ENCODE results near the gene RELL1.

RELL1 gene

DNA sequence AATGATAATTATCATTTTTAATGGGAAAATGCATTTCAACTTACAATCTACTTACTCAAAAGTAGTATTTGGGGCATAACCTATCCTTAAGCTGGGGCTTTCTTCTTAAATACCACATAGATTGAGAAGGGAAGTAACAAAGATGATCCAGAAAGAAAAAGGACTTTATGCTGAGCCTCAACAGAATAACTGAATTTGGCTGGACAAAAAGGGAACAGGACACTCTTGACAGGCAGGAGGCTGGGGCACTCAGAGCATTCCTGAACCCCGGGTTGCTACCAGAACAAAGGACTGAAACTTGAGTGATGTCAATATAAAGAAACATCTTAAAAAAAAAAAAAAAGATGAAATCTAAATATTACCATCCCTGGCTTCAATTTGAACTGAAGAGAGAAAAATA, 23.9 kb downstream of the RELL1 start:
- TF ChIP-seq, protein P1, sequence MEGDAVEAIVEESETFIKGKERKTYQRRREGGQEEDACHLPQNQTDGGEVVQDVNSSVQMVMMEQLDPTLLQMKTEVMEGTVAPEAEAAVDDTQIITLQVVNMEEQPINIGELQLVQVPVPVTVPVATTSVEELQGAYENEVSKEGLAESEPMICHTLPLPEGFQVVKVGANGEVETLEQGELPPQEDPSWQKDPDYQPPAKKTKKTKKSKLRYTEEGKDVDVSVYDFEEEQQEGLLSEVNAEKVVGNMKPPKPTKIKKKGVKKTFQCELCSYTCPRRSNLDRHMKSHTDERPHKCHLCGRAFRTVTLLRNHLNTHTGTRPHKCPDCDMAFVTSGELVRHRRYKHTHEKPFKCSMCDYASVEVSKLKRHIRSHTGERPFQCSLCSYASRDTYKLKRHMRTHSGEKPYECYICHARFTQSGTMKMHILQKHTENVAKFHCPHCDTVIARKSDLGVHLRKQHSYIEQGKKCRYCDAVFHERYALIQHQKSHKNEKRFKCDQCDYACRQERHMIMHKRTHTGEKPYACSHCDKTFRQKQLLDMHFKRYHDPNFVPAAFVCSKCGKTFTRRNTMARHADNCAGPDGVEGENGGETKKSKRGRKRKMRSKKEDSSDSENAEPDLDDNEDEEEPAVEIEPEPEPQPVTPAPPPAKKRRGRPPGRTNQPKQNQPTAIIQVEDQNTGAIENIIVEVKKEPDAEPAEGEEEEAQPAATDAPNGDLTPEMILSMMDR (conservative IDR thresholded peaks at IDR 0.05; ENCODE audit: low read length), result no peak
- H3K4me3 ChIP-seq (ENCODE audit: low read length), result no peak overlapping the region
- DNase-seq (ENCODE audit: low read depth), result no peak

DNA sequence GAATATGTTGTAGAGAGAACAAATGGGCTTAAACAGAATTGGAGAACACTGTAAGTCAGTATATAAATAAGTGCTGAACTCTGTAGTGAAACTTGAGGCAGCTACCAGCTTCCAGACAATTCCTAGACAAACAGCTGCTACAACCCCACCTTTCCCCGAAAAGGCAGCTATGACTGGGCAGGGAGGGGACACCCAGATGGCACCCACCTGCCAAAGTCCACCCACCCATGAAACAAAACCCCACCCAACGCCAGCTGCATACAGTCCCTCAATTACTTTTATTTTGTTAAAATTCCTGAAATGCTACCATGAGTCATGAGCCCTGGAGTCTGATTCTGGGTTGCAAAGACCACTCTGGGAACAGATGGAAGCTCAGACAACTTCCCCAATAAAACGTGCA, 24.4 kb downstream of the RELL1 start:
- DNase-seq (ENCODE audit: low read depth), result peak; percentile 64
- H3K4me3 ChIP-seq (ENCODE audit: low read length), result no peak overlapping the region
- TF ChIP-seq, protein P1 (conservative IDR thresholded peaks at IDR 0.05; ENCODE audit: low read length), result no peak

DNA sequence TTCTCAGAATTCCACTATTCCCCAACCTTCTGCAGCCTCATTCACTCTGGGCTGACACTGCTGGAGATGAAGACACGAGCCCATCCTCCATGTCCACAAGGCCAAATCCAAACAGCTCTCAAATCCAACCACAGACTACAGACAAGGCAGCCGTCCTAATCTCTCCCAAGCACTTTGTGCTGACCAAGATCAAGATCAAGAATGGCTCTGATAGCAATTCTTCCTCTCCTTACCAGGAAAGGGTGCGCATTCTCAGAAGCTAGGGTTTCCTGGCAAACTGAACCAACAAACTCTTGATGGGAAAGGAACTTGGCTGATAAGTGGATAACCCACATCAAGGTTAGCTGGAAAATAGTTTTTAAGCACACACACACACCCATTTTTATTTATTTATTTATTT, 26.5 kb downstream of the RELL1 start:
- no peak for DNase-seq (ENCODE audit: low read depth)
- TF ChIP-seq, protein P1 (conservative IDR thresholded peaks at IDR 0.05; ENCODE audit: low read length), result no peak
- H3K4me3 ChIP-seq (ENCODE audit: low read length), result no peak overlapping the region

DNA sequence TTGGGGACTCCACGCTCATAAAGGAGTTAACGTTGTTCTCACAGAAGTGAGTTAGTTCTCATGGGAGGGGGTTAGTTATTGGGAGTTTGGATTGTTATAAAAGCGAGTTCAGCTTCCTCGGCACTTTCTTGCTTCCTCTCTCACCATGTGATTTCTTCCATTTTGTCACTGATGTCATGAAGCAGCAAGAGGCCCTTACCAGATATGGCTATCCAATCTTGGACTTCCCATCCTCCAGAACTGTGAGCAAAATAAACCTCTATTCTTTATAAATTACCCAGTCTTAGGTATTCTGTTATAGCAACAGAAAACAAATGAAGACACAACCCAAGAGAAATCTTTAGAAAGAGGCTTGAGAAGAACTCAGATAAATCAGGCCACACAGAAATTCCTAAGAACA, 29.5 kb downstream of the RELL1 start:
- no peak overlapping the region for H3K4me3 ChIP-seq (ENCODE audit: low read length)
- no peak for DNase-seq (ENCODE audit: low read depth)
- TF ChIP-seq, protein P1 (conservative IDR thresholded peaks at IDR 0.05; ENCODE audit: low read length), result no peak

DNA sequence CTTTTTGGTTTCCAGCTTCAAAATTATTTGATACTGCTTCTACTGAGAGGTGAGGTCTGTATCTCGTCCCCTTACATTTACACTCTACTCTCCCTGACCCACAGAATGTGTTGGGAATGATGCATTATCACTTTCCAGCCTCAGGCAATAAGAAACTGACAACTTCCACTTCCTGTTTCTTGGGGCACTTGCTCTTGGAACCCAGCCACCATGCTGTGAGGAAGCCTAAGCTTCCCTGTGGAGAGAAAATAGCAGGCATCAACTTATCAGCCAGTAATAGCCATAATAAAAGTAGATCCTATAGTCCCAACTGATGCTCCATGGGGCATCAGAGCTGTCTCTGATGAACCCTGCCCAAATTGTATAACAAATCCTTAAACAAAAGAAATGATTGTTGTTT, 32.6 kb downstream of the RELL1 start:
- H3K4me3 ChIP-seq (ENCODE audit: low read length), result no peak overlapping the region
- no peak for DNase-seq (ENCODE audit: low read depth)
- TF ChIP-seq, protein P1 (conservative IDR thresholded peaks at IDR 0.05; ENCODE audit: low read length), result no peak

DNA sequence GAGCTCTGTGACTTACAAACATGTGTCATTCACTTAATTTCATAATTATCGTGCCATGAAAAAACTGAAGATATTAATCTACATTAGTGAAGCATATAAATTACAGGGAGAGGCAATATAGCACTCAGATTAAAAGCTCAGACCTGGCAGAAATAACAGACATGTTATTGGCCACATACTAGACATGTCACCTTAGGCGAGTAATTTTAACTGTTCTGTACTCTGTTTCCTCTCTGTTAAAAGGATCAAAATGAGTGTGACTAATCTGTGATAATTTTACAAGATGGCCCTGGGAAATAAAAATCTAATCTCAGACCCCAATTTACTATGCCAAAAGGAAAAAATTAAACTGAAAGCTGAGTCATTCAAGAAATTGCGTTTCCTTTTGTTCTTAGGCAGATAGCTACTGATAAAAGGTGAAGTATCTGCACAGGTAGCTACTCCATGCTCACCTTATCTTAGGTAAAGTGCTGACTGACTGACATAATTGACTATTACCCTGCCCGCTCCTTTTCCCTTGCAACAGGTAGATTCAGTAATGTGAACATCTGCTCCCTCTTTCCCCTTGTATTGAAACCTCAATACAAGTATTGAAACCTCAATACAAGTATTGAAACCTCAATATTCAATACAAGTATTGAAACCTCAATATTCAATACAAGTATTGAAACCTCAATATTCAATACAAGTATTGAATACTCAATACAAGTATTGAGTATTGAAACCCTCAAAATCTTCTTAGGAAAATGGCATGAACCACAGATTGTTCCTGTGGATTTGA, 33.2 kb downstream of the RELL1 start:
- DNase-seq (ENCODE audit: low read depth), result no peak
- no peak overlapping the region for H3K4me3 ChIP-seq (ENCODE audit: low read length)
- TF ChIP-seq, protein P1 (conservative IDR thresholded peaks at IDR 0.05; ENCODE audit: low read length), result no peak

DNA sequence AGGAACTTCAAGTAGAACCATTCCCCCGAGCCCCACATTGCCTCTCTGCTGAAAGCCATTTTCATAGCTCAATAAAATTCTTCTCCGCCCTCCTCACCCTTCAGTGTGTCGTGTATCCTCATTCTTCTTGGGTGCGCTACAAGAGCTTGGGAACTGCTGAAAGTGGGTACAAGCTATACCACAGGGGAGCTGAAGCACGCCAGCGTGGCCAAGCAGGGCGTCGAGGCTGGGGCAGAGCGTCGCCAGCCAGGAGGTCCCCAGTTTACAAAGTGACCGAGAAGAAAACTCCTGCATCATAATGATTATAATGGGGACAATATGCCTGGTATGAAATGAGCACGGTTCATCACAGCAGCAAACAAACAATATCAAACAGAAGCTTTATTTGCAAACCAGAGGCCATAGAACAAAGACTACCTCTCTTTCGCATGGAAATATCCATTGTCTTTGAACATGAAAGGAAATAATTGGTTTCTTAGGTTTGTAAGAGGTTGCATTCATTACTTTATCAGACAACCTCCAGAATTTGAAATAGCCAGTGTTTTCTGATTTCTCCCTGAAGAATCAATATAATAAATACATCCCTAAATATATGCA, 34.3 kb downstream of the RELL1 start:
- no peak overlapping the region for H3K4me3 ChIP-seq (ENCODE audit: low read length)
- TF ChIP-seq, protein P1 (conservative IDR thresholded peaks at IDR 0.05; ENCODE audit: low read length), result no peak

More for the DNA sequence above, 34.3 kb downstream of the RELL1 start:
- DNase-seq (ENCODE audit: low read depth), result no peak
